Measurements from ENCODE around the gene RHBDL2.
"Not testable (repeated sequence)": the region's sequence is repeated elsewhere in the genome, so short reads cannot be mapped to it uniquely, and the experiment has no call there.

The RHBDL2 gene

GRCh38 chr1:38839363-38839762 is 102.3 kb downstream of the RHBDL2 start:
- intact Hi-C loops (cut with DNase I): loop anchor here (5.0 kb wide), 1 partner anchor 812 kb away; no protein-coding TSS in a partner anchor
- DNase-seq: no peak

- intact Hi-C loops (cut with DNase I): loop anchor here (5.0 kb wide), 1 partner anchor 809 kb away; no protein-coding TSS in a partner anchor
- not testable (repeated sequence) for DNase-seq
Measured at GRCh38 chr1:38836316-38836715, 105.3 kb downstream of the RHBDL2 start.

Data from posterior cingulate gyrus (tissue), 11 donors.